ENCODE results near the gene TXNRD3.

Gene TXNRD3

DNA sequence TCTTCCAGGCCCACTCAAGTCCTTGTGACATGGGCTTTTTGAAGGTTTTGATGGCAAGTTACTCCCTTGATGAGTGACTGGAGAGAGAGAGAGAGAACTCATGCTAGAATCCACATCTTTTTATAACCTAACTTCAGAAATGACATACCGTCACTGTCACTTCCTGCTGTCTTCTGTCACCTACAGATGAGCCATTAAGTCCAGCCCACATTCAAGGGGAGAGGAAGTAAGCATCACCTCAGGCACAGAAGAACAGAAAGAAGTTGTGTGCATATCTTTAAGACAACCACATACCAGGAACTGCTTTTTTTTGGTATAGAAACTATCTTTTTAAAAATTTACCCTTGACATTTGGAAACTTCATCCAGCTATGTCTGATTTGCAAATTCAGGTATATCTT lies 16.6 kb upstream of the TXNRD3 start:
- peak; percentile 23 for DNase-seq

DNA sequence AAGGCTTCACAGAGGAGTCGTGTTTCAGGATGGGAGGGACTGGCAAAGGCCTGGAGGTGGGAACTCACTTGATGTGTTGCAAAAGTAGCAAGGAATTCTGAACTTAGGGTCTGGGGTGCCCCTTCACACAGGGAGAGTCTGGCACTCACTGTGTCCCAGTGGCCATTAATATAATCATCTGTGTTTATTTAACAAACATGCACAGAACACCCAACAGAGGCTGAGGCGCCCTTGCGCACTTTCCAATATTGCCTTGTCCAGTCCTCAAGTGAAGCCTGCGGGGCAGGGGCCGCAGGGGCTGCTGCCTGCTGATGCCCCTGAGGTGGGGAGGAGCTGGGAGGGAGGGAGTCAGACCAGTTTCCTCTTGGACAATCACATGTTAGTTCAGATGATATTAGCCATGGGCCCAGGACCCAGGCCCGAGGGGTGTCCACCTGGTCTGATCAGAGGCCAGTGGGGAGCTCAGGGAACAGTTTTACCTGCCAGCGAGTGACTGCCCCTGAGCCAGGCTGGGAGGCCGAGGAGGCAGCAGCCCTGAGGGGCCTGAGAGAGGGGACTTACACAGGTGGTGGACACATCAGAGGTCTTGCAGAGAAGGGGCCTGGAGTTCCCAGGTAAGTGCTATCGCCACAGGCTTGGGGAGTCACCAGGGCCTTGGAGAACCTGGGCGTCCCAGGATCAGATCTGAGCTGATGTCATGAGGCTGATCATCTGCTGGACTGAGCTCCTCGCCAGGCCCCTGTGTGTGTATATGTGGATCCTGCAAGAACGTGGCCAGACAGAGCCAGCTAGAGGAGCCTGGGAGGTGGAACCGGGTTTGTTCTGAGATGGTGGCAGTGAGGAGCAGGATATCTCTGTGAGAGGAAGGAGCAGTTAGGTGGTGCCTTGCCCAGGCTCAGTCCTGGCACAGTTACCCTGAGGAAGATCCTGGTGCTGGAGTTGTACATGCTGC lies 13.8 kb upstream of the TXNRD3 start:
- DNase-seq: no peak

- no peak for DNase-seq
Measured at GRCh38 chr3:126667631-126668449, 12.9 kb upstream of the TXNRD3 start.

DNA sequence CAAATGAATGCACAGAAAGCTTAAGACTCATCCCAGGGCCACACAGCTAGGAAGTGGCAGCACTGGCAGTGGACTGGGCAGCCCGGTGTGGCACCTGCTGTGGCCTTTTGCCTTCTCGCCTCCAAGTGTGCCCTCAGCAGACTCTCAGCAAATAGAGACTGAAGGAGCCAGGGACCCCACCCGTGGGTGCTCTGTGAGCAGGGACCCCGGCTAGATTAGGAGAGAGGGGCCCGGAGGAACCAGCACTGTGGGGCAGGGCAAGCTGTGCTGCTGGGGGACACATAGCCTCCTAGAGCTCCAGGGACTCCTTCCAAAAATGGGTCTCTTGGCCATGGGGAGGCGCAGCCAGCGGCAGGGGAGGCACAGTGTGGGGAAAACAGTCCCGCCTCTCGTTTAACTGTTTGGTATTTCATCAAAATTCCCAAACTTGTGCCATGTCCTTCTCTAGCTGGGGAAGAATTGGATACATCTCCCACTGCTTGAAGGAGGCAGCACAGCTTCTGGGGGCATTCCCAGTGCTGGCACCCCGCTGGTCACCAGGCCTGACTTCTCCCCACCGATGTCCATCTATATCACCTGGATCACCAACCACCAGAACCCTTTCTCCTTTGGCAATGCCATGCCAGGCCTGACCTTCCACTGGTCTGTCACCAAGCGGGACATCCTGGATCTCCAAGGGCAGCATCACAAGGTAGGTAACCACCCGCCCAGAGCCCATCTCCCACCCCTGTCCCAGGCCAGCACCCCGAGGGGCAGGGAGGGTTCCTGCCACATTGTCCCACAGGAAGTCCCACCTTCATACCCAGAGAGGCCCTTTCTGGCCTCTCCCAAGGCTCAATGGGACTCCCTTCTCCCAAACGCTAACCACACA lies 12.0 kb upstream of the TXNRD3 start:
- DNase-seq: no peak

DNA sequence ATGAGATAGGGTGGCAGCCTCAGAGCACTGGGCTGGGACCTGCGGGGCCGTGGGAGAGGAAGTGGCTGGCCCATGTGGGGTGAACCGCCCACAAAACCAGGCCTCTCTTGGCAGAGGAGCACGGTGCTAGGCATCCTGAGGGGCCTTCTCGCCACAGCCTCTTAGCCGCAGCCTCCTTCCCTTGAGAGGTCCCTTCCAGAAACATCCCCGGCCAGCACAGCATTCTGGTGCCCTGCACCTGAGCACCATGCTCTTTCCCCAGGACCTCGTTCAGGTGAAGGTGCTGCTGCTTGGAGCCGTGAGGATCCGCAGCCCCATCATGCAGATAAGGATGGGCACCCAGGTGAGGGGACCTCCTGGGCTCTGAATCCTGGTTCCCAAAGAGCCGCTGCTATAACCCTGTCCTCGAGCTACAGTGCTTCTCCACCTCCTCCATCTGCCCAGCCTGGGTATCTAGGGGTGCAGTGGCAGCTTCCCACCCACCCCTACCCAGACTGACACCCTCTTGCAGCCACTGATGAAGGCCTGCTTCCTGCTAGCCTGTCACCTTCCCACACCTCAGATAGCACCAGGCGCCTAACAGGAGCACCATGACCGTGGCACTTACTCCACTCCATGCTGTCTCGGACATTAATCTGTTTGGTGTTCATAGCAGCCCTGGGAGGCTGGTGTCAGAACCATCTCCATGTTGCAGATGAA lies 11.2 kb upstream of the TXNRD3 start:
- DNase-seq: no peak

- DNase-seq: no peak
Measured at GRCh38 chr3:126665221-126665936, 10.5 kb upstream of the TXNRD3 start.

DNA sequence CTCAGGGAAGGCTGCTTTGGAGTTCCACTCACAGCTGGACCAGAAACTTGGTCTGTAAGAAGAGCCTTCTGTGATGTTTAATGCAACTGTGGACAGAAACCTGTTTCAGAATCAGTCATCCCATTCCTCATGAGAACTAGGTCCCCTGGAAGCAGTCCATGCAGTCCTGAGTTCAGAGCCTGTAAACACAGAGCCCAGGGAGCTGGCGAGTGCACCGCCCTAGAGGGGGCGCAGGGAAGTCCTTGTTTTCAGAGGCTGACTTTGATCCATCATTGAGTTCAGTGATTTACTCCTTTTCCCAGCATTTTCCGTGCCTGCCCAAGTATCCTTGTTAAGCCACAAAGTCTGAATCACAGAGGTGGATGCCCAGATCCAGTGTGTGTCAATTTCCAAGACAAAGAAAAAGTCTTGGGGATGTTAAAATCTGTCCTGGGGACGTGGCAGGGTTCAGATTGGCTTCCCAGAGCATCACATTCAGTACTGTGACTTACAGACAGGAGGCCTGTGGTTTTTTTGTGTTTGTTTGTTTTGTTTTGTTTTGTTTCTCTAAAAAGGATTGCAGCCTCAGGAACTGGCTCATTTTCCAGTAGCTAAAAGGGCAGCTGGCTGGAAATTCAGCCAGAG lies 9.8 kb upstream of the TXNRD3 start:
- no peak for DNase-seq

GRCh38 chr3:126663750-126664149 lies 8.8 kb upstream of the TXNRD3 start:
- no peak for DNase-seq

DNA sequence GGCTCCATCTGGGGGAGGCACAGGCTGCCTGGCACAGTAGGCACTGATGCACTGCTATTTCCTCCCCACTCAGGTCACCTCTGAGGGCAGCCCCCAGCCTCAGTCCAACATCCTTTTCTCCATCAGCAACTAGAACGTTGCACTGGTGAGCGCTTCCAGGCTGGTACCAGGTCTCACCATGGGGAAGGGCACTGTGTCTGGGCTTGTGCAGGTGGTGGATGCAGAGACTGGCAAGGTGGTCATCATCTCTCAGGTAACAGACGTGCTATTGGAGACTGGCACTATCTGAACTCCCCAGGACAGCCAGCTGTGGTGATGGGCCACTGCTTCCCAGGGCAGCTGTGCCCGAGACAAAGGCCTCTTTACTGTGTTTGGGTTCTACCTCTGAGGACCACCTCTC lies 8.3 kb upstream of the TXNRD3 start:
- no peak for DNase-seq

DNA sequence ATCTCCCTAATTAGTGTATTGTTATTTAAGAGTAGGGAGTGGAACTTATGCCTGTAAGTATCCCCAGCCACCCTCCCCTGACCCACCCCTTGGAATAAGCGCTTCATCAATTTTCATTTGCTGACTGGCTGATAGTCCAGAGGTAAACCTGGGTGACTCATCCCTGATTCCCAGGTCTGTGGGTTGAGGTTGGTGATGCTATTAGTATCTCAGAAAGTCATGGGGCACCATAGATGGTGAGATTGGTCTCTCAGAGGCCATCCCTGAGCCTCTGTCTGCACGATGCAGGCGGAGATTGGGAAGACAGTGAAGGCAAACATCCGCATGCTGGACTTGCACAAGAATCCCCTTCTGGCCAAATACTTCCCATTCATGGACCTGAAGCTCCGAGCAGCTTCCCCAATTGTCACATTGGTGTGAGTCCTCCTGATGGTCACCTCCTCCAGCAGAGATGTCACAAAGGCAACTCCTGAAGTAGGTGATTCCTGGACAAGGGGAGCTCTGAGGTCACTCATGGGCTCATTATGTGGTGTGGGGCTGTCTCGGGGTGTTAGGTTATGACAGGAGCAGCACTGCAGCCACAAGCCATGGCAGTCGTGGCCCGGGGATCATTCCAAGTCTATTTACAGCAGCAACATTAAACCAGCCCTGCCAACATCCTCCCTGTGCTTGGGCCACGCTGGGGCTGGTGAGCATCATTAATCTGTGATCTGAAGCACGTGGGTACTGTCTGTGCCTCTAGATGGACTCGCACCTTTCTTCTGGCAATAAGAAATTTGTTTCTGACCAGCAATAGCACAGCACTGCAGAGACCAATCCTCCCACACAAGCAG lies 6.8 kb upstream of the TXNRD3 start:
- no peak for DNase-seq

- DNase-seq: no peak
Measured at GRCh38 chr3:126659915-126660886, 5.3 kb upstream of the TXNRD3 start.

GRCh38 chr3:126658584-126658983 lies 3.7 kb upstream of the TXNRD3 start:
- DNase-seq: no peak

- no peak for DNase-seq
Measured at GRCh38 chr3:126657901-126658300, 3.0 kb upstream of the TXNRD3 start.

DNA sequence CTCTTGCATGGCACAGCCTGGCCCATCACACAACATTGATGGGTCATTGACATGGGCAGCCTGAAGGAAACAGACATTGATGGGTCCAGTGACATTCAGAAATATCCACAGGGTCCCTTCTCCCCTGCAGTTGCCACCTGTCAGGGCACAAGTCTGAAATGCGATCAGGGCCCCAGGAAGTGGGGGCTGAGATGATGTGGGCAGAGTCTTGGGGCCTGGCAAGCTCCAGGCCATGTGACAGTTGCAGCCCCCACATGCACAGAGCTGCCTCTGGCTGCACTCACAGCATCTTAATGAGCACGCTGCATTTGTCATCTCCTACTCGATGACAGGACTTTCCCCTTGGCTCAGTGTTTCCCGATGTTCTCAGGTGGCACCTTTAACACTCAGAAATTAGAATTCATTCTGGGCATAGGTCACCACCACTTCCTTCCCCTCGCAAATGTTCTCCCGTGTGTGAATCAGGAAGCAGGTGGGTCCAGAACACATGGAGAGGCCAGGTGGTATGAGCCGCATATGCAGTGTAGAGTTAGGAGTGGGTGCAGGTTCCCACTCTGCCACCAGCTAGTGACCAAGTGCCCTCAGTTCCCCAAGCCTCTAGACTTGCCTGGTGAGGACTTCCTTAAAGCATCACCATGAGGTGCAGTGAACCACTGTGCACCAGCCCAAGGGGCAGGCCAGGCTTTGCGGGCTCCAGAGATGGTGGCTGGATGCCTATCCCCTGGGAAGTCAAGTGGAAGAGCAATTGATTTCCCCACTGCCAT lies 1.6 kb upstream of the TXNRD3 start:
- DNase-seq: no peak

GRCh38 chr3:126655887-126656286 lies 963 bp upstream of the TXNRD3 start:
- no peak for DNase-seq

DNA sequence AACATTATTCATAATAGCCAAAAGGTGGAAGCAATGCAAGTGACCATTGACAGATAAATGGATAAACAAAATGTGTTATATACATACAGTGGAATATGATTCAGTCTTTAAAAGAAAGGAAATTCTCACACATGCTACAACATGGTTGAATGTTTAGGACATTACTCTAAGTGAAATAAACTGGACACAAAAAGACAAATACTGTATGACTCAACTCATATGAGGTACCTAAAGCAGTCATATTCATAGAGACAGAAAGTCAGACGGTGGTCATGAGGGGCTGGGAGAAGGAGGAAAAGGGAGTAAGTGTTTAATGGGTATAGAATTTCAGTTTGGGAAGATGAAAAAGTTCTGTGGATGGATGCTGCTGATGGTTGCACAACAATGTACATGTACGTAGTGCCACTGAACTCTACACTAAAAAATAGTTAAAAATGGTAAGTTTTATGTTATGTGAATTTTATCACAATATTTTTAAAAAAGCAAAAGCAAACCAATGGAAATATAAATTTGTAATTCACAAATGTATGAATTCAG lies 5.3 kb downstream of the TXNRD3 start:
- no peak for DNase-seq

- DNase-seq: no peak
Measured at GRCh38 chr3:126646674-126647073, 8.2 kb downstream of the TXNRD3 start.

DNA sequence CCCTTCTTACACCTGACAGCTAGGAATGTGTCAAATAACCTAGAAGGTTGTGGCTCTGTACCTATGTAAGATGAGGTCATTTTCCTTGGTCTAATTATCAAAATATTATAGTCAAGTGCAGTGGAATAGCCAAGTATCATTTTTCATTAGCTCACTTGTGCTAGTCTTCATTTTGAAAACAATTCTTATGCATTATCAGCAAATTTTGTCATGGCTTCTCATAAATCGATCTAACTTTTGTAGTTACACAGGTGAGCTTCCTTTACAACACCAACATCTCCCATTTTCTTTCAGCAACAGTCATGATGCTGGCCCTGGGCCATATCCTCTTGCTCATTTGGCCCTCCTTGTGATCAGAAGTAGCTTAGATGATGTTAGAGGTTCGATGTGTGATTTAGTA lies 10.3 kb downstream of the TXNRD3 start:
- no peak for DNase-seq
